Parathyroid adenoma (tissue), 2 donors: ENCODE results near the gene DNAJB13.

ENCODE experiments used
- H2AFZ ChIP-seq: fragments of 300-600 bp; sonication (generic); one replicate; pipeline ENCODE4 v1.7.0; 2017; ENCODE audit warnings: antibody characterized with exemption, mild to moderate bottlenecking
- H3K27ac ChIP-seq: fragments of 300-600 bp; sonication (generic); one replicate; pipeline ENCODE4 v1.7.0; 2017
- H3K27me3 ChIP-seq: fragments of 300-600 bp; sonication (generic); one replicate; pipeline ENCODE4 v1.7.0; 2017; ENCODE audit warnings: low read length; ENCODE audit not compliant: control insufficient read depth, insufficient read depth
- H3K36me3 ChIP-seq: fragments of 300-600 bp; sonication (generic); one replicate; pipeline ENCODE4 v1.7.0; 2017; ENCODE audit warnings: low read length; ENCODE audit not compliant: control insufficient read depth, insufficient read depth
- H3K4me1 ChIP-seq: fragments of 300-600 bp; sonication (generic); one replicate; pipeline ENCODE4 v1.7.0; 2017; ENCODE audit warnings: control low read depth
- H3K4me2 ChIP-seq: fragments of 300-600 bp; sonication (generic); one replicate; pipeline ENCODE4 v1.7.0; 2017; ENCODE audit warnings: low read length
- H3K4me3 ChIP-seq: fragments of 300-600 bp; sonication (generic); one replicate; pipeline ENCODE4 v1.7.0; 2017; ENCODE audit warnings: low read depth, low read length
- H3K79me2 ChIP-seq: fragments of 300-600 bp; sonication (generic); one replicate; pipeline ENCODE4 v1.7.0; 2017; ENCODE audit warnings: control low read depth
- H3K9ac ChIP-seq: fragments of 300-600 bp; sonication (generic); one replicate; pipeline ENCODE4 v1.7.0; 2017; ENCODE audit warnings: mild to moderate bottlenecking
- H3K9me3 ChIP-seq: fragments of 300-600 bp; sonication (generic); one replicate; pipeline ENCODE4 v1.7.0; 2017; ENCODE audit warnings: low read length; ENCODE audit not compliant: control insufficient read depth
- CTCF ChIP-seq: fragments of 300-600 bp; sonication (generic); IDR thresholded peaks from one replicate; pipeline ENCODE4 v1.7.0; 2017; ENCODE audit warnings: antibody characterized with exemption, mild to moderate bottlenecking
- donor health status: primary hyperparathyroidism.

Gene DNAJB13

GRCh38 chr11:73950869-73951710, at the start of gene DNAJB13:
Gene DNAJB13, plus strand, starts transcription at chr11:73951026. Its CDS starts 44 bp downstream, at chr11:73951070.
- Histone ChIP-seq H2AFZ (no peak within 1 kb of the TSS), H3K36me3 (no peaks in the 10 kb centered on the region), H3K9me3 (no peaks in the 10 kb centered on the region), H3K27me3 (no peaks in the 10 kb centered on the region), H3K4me3 (no peak within 1 kb of the TSS), H3K4me2 (no peak within 1 kb of the TSS), H3K79me2 (no peaks in the 10 kb centered on the region), H3K4me1 (no peaks in the 10 kb centered on the region), H3K27ac (no peak within 1 kb of the TSS), H3K9ac (no peak within 1 kb of the TSS)
- TF ChIP-seq CTCF, result no peak

GRCh38 chr11:73902303-73902702, 48.5 kb upstream of the DNAJB13 start:
- Histone ChIP-seq H3K27ac (no peak overlapping the region), H3K4me2 (no peak overlapping the region), H3K36me3 (no peaks in the 10 kb centered on the region), H2AFZ (no peak overlapping the region), H3K27me3 (no peaks in the 10 kb centered on the region), H3K79me2 (no peaks in the 10 kb centered on the region), H3K4me3 (no peak overlapping the region), H3K9me3 (no peaks in the 10 kb centered on the region), H3K4me1 (no peaks in the 10 kb centered on the region), H3K9ac (no peak overlapping the region)
- no peak for TF ChIP-seq CTCF

- Histone ChIP-seq H3K9ac (no peak overlapping the region), H3K4me1 (no peaks in the 10 kb centered on the region), H3K4me3 (no peak overlapping the region), H3K4me2 (no peak overlapping the region), H3K79me2 (no peaks in the 10 kb centered on the region), H3K9me3 (no peaks in the 10 kb centered on the region), H3K36me3 (no peaks in the 10 kb centered on the region), H2AFZ (no peak overlapping the region), H3K27me3 (no peaks in the 10 kb centered on the region), H3K27ac (no peak overlapping the region)
- TF ChIP-seq CTCF, result no peak
Observed at GRCh38 chr11:73907191-73907590, 43.6 kb upstream of the DNAJB13 start.

- Histone ChIP-seq H3K9ac (no peak overlapping the region), H3K27ac (no peak overlapping the region), H3K27me3 (no peaks in the 10 kb centered on the region), H3K9me3 (no peaks in the 10 kb centered on the region), H3K4me3 (no peak overlapping the region), H3K4me2 (no peak overlapping the region), H2AFZ (no peak overlapping the region), H3K79me2 (no peaks in the 10 kb centered on the region), H3K4me1 (no peaks in the 10 kb centered on the region), H3K36me3 (no peaks in the 10 kb centered on the region)
- TF ChIP-seq CTCF, result no peak
Observed at GRCh38 chr11:73912026-73912425, 38.8 kb upstream of the DNAJB13 start.

- H3K9me3 ChIP-seq, result no peaks in the 10 kb centered on the region
- no peaks in the 10 kb centered on the region for H3K4me1 ChIP-seq
- H3K36me3 ChIP-seq, result no peaks in the 10 kb centered on the region
- H3K4me2 ChIP-seq, result no peak overlapping the region
- no peaks in the 10 kb centered on the region for H3K27me3 ChIP-seq
- H3K4me3 ChIP-seq, result no peak overlapping the region
- no peak overlapping the region for H3K9ac ChIP-seq
- no peak overlapping the region for H3K27ac ChIP-seq
- H3K79me2 ChIP-seq, result no peaks in the 10 kb centered on the region
- no peak for TF ChIP-seq CTCF
- H2AFZ ChIP-seq, result no peak overlapping the region
Observed at GRCh38 chr11:73913472-73913871, 37.4 kb upstream of the DNAJB13 start.
